Mucosa of descending colon (tissue), 3 donors: ENCODE measurements around the gene CSNK1A1L. TPM values are rescaled to one million over a fixed set of nuclear protein-coding genes. Genes with fewer than 3 reads are reported as not detected.

ENCODE experiments used
- ATAC-seq: fragments of 200-7000 bp; cut with Tn5 transposase; one replicate; pipeline ENCODE4 v1.9.1; 2020; ENCODE audit warnings: mild to moderate bottlenecking, moderate library complexity
- DNase-seq, 3 donors: peaks; one replicate each; pipeline ENCODE4 v3.0.0-alpha.2; 2020
- H3K36me3 ChIP-seq: fragments of 200-600 bp; one replicate; pipeline ENCODE4 v1.8.0; 2021; ENCODE audit warnings: low read depth, mild to moderate bottlenecking
- H3K4me1 ChIP-seq: fragments of 200-600 bp; one replicate; pipeline ENCODE4 v1.8.0; 2021; ENCODE audit warnings: low read depth, mild to moderate bottlenecking
- H3K4me3 ChIP-seq: fragments of 200-600 bp; one replicate; pipeline ENCODE4 v1.8.0; 2021; ENCODE audit warnings: mild to moderate bottlenecking
- H3K9me3 ChIP-seq: fragments of 200-600 bp; one replicate; pipeline ENCODE4 v1.8.0; 2021; ENCODE audit warnings: mild to moderate bottlenecking
- intact Hi-C, 2 donors: fragments of 100-400 bp; cut with DNase I in 1 of 2; cut with micrococcal nuclease in 1 of 2; formaldehyde crosslinking; loops; one replicate each; pipeline versions ENCODE4 v1.11.0 to v1.11.1; 2022; cut with DNase I, micrococcal nuclease
- total RNA-seq, 3 donors: library from RNA; stranded (reverse); fragmentation: NEBNext Ultra II Directional in 2 of 3; extraction: Animal tissue kit (Norgen Biotek cat#: 25700) in 2 of 3; gene quantifications; one replicate each; pipeline versions ENCODE4 v1.2.1 to v1.2.4, GENCODE V29; 2021 to 2023
- TF ChIP-seq, protein P1 (sequence below): fragments of 200-600 bp; IDR thresholded peaks from one replicate; pipeline ENCODE4 v1.8.0; 2022; ENCODE audit warnings: antibody characterized with exemption, mild to moderate bottlenecking
- donor health status: DM: no; HTN: no; CAD: no; lungs with moderate emphysema.
- donor health status: DM: no; HTN: no; CAD: no.
- donor health status: DM: no; HTN: yes; CAD: no.

The CSNK1A1L gene
- total RNA-seq, 3 donors from 2014 or later = not detected

DNA sequence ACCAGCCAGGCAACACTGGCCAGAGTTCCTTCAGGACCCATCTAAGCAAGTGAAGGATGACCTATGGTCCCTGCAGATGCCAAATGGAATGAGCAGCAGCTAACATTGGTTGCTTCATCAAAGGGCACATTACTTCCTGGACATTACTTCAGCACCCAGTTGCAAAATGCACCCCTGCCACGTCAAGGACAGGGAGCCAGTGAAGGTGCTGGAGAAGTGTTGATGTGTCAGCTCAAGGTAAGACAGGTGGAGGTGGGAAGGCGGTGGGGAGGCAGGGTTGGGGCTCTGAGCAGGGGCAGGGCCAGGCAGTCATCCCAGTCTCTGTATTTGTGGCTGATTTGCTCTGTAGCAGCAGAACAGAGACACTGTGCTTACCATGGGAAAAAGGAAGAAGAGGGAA is 14.6 kb downstream of the CSNK1A1L start:
- no peaks in the 10 kb centered on the region for H3K4me1 ChIP-seq
- no peaks in the 10 kb centered on the region for H3K36me3 ChIP-seq
- H3K4me3 ChIP-seq = no peak overlapping the region
- H3K9me3 ChIP-seq = no peaks in the 10 kb centered on the region
- no peak for DNase-seq
- intact Hi-C loops = no loop called here
- peak; percentile 7 for ATAC-seq
- TF ChIP-seq, protein P1, sequence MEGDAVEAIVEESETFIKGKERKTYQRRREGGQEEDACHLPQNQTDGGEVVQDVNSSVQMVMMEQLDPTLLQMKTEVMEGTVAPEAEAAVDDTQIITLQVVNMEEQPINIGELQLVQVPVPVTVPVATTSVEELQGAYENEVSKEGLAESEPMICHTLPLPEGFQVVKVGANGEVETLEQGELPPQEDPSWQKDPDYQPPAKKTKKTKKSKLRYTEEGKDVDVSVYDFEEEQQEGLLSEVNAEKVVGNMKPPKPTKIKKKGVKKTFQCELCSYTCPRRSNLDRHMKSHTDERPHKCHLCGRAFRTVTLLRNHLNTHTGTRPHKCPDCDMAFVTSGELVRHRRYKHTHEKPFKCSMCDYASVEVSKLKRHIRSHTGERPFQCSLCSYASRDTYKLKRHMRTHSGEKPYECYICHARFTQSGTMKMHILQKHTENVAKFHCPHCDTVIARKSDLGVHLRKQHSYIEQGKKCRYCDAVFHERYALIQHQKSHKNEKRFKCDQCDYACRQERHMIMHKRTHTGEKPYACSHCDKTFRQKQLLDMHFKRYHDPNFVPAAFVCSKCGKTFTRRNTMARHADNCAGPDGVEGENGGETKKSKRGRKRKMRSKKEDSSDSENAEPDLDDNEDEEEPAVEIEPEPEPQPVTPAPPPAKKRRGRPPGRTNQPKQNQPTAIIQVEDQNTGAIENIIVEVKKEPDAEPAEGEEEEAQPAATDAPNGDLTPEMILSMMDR = no peak

DNA sequence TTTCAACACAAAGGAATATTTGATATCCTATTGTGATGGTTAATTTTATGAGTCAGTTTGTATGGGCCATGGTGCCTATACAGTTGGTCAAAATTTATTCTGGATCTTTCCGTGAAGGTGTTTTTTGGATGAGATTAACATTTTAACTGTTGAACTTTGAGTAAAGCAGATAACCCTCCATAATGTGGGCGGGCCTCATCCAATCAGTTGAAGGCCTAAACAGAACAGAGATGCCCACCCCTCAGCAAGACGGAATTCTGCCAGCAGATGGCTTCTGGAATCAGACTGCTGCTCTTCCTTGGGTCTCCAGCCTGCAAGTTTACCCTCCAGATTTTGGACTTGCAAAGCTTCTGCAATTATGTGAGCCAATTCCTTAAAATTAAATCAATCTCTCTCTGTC is 16.0 kb downstream of the CSNK1A1L start:
- intact Hi-C loops = no loop called here
- Histone ChIP-seq H3K36me3 (no peaks in the 10 kb centered on the region), H3K4me3 (no peak overlapping the region), H3K9me3 (no peaks in the 10 kb centered on the region), H3K4me1 (no peaks in the 10 kb centered on the region)
- ATAC-seq (no peak), DNase-seq (no peak)
- TF ChIP-seq, protein P1 = no peak

DNA sequence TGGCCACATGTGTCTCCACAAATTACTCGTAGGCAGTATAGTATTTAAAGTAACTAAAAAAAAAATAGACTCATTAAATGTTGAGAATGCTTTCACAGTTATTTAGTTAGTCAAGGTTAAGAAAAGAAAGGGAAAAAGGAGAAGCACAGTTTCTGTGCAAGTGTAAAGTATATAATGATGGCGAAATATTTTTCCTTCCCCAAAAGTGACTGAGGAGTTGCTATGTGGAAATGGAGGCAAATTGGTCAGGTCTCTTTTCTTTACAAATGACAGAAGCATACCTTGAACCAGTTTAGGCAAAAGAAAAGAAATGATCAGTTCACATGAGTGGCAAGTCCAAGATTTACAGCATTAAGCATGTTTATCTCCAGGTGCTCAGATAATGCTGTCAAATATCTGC is 18.0 kb downstream of the CSNK1A1L start:
- ATAC-seq (no peak), DNase-seq (no peak)
- Histone ChIP-seq H3K9me3 (no peaks in the 10 kb centered on the region), H3K36me3 (no peaks in the 10 kb centered on the region), H3K4me3 (no peak overlapping the region), H3K4me1 (no peaks in the 10 kb centered on the region)
- intact Hi-C loops = no loop called here
- TF ChIP-seq, protein P1 = no peak

DNA sequence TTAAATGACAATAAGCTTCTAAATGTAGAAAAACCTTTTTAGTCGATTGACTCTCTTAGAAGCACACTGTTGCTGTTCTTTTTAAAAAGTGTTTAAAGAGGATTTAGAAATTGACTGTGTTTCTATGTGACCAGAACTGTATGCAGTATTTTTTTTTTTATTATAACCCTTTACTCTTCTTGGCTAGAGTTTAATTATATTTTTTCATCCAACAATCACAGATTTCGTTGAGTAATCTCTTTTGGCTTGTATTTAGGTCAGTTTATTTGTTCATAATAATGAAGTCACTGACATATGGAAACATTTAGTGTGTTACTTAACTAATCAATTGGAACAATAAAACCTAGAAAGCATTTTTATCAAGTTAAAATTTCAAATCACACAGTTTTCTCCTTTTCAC is 19.9 kb downstream of the CSNK1A1L start:
- H3K9me3 ChIP-seq = no peaks in the 10 kb centered on the region
- ATAC-seq (no peak), DNase-seq (no peak)
- intact Hi-C loops = no loop called here
- TF ChIP-seq, protein P1 = no peak
- H3K4me1 ChIP-seq = no peaks in the 10 kb centered on the region
- no peaks in the 10 kb centered on the region for H3K36me3 ChIP-seq
- no peak overlapping the region for H3K4me3 ChIP-seq

DNA sequence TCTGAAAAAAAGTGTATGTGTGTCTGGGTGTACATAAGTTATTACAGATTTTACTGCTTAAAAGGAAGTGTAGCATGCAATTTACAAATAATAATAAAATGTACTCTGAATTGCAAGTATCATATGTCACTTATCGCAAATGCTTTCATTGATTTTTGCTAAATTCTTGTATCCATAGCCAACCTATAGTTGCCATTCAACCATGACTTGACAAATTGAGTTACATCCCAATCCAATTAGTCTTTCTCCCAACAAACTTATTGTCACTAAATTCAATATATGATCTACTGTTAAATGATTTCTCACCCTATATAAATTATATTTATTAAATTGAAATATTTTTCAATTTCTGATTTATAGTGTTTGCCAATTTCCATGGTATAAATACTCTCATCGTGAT is 28.6 kb downstream of the CSNK1A1L start:
- Histone ChIP-seq H3K4me3 (no peak overlapping the region), H3K9me3 (no peaks in the 10 kb centered on the region), H3K36me3 (no peaks in the 10 kb centered on the region), H3K4me1 (no peaks in the 10 kb centered on the region)
- intact Hi-C loops = loop anchor here (10.0 kb wide), 1 partner anchor 528 kb away; no protein-coding TSS in a partner anchor
- TF ChIP-seq, protein P1 = no peak
- DNase-seq (no peak), ATAC-seq (no peak)

DNA sequence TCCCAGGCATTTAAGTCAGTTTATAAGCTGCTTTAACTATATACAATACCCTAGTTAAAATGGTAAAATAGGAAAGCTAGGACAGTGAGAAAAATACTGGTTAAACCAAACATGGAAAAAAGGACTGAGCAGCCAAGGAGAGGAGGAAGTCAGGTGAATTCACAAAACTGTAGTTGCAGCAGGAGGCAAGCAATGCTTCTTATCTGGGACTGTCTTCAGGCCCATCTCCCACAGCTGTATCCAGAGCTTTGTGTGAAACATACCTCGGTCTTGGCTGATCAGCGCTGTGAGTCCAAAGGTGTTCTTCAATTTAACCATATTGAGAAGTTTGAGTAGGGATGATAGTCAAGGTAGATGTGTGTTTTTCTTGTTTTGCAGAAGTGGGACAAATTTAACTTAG is 30.3 kb downstream of the CSNK1A1L start:
- DNase-seq (no peak), ATAC-seq (no peak)
- Histone ChIP-seq H3K9me3 (no peaks in the 10 kb centered on the region), H3K36me3 (no peaks in the 10 kb centered on the region), H3K4me3 (no peak overlapping the region), H3K4me1 (no peaks in the 10 kb centered on the region)
- intact Hi-C loops = loop anchor here (10.0 kb wide), 1 partner anchor 530 kb away; no protein-coding TSS in a partner anchor
- TF ChIP-seq, protein P1 = no peak
